RKO (cell line): ENCODE measurements around the gene LMTK2.
"Not testable (repeated sequence)": the region's sequence is repeated elsewhere in the genome, so short reads cannot be mapped to it uniquely, and the experiment has no call there.

ENCODE experiments used
- DNase-seq: peaks from one replicate; pipeline ENCODE4 v3.0.0-alpha.2; 2016; ENCODE audit warnings: low spot score

Gene LMTK2

DNA sequence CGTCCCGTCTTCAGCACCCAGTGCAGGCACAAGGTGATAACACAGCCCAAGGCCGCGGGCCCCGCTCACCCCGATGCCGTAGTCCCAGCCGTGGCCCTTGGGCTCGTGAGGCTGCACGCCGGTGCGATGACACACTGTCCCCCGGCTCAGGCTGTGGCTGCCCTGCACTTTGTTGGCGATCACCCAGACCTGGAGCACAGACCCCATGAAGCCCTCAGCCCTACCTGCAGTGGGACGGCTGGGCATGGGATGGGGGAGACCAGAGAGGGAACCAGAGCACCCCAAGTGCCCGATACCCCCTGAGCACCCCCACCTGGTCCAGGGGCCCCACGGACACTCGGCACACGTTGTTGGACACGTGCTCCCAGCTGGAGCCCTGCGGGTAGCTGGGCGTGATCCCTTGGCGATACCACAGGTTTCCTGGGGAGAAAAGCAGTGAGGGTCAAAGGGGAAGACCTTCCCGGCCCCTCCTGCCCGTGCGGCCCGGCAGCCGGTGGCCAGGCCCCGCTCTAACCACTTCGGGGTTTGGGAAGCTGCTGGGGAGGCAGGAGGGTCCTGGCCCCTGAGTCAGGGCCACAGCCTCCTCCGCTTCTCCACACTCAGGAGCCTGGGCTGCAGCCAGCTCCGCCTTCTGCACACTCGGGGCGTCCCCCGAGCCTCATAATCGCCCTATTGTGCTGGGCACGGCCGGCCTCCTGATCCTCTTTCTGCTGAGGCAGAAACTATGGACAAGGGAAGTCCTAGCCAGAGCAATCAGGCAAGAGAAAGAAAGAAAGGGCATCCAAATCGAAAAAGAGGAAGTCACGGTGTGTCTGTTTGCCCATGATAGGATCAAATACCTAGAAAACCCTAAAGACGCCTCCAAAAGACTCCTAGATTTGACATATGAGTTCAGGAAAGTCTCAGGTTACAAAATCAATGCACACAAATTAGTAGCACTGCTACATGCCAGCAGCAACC lies 111.2 kb downstream of the LMTK2 start:
- no peak for DNase-seq

DNA sequence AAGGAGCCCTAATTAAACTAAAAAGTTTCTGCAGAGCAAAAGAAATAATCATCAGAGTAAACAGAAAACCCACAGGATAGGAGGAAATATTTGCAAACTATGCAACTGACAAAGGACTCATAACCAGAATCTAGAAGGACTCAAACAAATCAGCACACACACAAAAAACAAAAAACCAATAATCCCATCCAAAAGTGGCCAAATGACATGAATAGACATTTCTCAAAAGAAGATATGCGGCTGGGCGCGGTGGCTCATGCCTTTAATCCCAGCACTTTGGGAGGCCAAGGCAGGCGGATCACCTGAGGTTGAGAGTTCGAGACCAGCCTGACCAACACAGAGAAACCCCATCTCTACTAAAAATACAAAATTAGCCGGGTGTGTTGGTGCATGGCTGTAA lies 112.7 kb downstream of the LMTK2 start:
- DNase-seq: not testable (repeated sequence)

DNA sequence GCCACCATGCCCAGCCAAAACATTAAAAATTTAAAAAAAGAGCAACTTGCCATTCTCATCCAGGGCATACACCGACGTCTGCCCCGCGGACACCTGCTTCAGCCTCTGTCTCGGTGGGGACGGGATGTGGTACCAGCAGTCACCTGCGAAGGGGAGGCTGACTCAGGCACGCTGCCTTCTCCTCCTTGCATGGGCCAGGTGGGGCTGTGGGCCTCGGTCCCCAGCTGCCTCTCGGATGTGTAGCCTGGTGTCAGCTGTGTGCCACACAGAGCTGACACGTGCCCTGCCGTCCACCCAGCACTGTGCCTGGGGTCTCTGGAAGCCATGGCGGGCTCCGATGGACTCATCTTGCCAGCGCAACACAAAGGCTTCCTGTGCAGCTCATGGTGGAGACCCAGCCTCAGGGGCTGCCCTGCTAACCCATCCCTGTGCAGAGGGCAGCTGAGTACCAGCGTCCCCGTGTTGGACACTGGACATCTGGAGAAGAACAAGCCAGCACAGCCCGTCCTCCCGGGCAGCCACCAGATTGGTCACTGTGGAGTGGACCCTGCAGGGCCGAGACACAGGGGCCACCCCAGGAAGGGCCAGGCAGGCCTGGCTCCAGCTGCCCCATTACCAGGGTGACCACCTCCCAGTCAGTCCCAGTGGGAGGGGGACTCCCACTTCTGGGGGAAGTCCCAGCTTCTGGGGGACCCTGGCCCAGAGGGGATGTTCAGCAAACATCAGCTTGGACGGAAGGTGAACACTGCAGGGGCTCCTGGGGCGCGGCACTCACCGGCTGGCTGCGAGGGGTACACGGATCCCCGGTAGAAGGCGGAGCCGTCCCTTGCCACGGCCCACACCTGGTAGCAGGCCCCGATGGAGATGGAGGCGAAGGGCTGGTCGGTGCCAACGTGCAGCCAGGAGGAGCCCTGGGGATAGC lies 115.2 kb downstream of the LMTK2 start:
- DNase-seq: no peak

DNA sequence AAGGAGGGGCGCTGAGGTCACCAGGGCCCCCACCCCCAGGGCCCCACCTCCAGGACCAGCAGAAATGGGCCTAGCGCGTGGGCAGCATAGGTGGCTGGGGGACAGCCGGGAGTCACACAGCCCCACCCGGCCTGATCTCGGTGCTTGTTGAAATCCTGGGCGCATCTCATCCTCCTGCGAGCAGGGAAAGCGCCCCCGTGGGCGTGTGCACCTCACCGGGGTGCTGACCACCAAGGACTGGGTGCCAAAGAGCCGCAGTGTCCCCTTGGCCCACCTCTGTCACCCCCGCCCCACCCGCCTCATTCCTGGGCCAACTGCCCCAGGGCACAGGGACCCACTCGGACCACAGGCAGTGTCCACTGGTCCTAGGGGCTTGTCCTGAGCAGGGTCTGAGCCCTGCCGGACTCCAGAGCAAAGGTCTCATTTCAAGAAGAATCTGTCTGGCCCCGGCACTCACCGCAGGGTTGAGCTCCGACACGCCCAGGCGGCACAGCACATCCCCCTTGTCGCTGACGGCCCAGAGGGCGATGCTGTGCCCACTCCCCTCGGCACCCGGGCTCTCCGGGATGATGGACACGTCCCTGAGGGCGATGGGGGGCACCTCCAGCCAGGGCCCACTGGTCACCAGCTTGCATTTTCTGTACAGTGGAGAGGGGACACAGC lies 116.0 kb downstream of the LMTK2 start:
- no peak for DNase-seq

DNA sequence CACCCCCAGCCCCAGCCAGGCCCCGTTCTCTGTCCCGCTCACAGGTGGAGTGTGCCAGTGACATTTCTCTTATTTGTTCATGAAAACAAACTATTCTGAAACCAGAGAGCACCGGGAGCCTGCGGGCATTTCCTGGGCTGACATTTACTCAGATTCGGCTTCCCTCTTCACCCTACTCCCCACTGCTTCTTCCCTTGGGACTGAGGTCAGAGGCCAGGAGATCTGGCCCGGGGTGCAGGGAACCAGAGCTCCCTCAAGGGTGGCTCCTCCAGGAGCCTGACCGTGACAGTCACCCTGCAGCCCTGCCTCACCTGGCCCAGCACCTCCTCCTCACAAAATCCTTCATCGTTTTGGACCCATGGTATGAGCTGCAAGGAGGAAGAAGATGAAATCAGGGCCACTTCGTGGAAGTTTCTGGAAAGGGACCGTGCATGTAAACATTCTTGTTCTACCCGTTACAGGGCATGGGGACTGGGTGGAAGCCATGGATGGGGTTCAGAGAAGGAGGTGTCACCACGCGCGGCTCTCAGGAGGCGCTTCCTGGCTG lies 116.8 kb downstream of the LMTK2 start:
- DNase-seq: no peak

DNA sequence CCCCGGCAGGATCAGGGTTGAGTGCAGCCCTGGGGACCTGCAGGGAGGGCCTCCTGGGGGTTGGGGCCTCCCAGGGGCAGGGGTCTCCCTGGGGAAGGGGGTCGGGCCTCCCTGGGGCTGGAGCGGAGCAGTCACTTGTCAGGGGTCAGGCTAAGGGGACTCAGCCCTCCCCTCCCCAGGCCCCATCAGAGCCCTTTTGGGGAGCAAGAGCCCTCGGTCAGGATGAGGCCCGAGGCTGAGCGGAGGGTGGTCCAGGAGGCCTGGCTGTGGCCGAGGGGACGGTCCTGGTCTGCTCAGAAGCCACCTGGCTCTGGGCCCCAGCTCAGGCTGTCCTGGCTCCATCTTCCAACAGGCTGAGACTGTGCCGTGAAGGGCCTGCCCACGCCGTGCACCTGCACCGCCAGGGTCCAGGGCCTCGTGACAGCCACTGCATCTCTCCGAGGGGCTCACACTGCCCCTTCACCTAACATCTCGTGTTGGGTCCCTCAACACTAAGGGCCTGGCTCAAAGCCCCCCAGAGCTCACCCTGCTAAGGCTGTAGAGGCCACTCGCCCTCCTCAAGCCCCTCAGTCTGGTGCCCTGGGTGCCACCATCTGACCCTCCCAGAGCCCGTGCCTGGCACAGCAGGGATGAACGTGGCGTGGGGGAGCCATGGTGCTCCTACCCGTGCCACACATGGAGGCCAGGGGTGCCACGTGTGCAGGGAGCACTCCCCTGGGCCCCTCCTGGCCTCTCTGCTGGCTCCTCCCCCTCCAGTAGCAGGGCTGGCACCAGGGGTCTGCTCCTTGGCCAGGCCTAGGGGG lies 117.4 kb downstream of the LMTK2 start:
- DNase-seq: no peak

DNA sequence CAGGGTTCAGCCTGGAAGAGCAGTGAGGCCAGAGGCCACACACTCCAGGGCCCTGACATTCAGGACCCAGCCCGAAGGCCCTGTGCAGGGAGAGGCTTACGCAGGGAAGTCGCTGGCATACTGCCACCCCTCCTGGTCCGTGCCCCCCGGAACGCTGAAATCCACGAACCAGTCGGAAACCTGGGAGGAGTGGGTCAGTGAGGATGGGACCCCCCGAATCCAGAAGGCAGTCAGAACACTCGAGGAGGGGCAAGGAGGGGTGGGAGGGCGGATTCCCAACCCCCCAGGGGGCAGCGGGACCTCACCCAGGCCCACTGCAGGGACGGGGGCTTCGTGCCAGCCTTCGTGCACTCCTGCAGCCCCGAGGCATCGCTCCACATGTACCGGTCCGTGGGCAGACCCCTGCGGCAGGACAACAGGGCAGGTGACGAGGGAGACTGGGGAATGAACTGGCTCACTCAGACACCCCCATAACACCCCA lies 118.1 kb downstream of the LMTK2 start:
- no peak for DNase-seq

DNA sequence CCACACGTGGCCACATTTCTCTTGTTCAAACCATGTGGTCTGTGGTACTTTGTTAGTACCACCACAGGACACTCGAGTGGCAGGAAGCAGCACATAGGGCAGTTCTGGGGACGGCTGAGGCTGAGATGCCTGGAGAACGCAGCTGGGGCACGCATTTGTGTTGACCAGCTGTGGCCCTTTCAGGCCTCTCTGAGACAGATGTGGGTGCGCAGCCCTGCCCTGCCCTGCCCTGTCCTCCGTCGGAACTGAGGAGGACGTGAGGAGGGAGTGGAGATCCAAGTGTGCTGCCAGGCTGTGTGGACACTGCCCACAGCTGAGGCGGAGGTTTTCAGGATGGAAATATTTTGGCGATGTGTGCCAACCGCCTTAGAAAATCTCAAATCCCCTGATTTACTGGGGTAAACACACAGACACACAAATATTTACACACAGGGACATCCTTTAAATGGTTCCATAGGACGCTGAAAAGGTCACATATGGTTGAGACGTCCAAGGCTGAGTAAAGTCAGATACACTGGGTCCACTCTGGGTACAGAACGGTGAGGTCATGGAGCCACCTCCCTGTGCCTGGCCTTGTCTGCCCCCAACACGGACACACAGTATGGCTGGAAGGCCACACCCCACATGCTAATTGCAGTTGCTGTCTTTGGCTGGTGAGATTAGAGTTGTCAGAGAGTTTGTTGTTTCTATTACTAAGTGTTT lies 119.4 kb downstream of the LMTK2 start:
- DNase-seq: no peak

DNA sequence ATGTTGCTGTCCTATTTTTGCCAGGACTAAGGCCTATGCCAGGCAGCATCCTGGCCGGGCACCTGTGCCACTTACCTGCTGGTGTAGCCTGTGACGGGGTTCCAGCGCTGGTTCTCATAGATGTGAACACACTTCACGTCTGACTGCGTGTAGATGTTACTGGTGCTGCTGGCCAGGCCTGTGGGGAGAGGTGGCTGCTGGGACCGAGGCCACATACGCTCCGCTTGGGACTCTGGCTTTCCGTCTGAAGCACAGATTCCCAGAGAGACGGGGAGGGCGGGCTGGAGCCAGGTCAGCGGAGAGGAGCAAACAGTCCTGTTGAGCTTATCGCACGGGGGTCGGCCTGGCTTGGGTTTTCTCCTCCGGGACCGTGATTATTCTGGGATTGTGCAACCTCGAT lies 121.3 kb downstream of the LMTK2 start:
- DNase-seq: no peak

DNA sequence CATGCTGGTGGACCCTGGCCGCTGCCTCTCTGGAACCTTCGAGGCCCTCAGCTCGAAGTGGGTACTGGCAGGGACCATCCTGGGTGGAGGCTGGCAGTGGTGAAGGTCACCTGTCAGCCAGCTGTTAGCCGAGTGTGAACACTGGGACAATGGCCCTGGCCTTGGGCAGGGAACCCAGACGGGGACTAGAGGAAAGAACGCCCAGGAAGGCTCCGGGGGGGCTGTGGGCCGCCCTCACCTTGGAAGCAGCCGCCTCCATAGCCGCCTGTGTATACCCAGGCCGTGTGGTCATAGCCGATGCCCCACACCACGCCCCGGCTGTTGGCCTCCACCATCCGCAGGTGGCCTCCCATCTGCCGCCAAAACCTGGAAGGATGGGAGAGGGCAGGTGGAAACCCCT lies 122.1 kb downstream of the LMTK2 start:
- DNase-seq: no peak

DNA sequence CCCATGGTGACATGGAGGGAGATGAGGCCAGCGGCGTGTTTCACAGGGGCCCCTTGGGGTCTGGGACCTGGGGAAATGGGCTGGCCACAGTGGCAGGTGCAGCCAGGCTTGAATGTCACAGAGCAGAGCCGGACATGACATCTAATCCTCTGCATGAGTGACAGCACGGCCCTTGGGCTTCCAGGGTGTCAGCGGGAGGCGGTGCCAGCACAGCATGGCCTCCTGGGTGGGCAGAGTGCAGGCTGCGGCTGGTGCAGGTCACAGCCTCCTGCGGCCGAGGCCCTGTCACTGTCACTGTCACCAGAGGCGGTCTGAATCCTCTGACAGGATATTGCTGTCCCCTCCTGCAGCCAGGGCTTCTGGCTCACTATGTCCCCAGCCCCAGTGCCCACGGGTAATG lies 122.8 kb downstream of the LMTK2 start:
- no peak for DNase-seq

DNA sequence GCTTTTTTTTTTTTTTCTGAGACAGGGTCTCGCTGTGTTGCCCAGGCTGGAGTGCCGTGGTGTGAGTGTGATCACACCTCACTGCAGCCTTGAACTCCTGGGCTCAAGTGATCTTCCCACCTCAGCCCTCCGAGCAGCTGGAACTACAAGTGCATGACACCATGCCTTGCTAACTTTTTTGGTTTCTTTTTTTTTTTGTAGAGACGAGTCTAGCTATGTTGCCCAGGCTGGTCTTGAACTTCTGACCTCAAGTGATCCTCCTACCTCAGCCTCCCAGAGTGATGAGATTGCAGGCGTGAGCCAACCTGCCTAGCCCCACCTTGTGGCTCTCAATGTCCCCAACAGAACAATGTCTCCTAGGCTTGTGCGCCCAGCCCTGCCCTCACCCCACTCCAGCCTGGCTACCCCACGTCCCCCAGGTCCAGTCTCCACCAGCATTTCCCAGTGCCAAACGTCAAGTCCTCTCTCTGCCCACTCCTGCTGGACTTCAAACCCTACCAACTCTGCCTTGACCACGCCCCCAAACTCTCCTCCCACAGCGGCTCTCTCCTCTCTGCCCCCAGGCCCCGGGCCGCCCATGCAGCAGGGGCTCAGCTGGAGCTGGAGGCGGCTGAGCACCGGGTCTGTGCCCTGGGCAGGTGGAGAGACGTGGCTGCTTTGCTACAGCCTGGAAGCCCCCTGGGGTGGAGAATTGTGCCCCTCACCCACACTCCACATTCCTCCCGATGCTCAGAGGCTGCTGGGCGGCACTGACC lies 123.5 kb downstream of the LMTK2 start:
- DNase-seq: no peak

DNA sequence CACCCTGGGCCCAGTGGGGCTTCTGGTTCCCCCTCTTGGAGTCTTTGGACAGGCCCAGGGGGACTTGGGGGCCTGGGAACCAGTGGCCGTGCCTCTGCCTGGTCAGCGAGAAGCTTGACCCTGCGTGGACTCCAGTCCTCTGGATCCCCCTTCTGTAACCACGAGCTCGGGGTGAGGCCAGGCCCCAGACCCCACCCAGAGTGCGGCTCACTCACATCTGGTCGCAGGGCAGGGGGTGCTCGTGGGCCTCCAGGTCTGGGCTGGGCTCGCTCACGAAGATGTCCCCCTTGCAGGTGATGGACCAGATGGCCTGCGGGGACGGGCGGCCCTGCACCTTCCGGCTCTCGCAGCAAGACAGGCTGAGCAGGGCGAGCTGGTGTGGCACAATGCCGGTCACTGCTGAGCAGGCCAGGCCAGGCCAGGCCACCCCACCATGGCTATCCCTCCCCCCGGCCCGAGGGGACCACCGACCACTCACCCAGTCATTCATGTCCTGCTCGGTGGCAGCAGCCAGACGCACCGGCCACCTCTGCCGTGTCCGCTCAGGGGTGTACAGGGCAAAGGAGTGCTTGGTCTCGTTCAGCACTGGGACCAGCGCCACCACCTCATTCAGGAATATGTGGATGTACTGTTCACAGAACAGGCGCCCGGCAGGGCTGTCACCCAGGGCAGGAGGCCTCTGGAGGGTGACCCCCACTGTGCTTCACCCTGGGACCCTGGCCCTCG lies 124.2 kb downstream of the LMTK2 start:
- DNase-seq: no peak

DNA sequence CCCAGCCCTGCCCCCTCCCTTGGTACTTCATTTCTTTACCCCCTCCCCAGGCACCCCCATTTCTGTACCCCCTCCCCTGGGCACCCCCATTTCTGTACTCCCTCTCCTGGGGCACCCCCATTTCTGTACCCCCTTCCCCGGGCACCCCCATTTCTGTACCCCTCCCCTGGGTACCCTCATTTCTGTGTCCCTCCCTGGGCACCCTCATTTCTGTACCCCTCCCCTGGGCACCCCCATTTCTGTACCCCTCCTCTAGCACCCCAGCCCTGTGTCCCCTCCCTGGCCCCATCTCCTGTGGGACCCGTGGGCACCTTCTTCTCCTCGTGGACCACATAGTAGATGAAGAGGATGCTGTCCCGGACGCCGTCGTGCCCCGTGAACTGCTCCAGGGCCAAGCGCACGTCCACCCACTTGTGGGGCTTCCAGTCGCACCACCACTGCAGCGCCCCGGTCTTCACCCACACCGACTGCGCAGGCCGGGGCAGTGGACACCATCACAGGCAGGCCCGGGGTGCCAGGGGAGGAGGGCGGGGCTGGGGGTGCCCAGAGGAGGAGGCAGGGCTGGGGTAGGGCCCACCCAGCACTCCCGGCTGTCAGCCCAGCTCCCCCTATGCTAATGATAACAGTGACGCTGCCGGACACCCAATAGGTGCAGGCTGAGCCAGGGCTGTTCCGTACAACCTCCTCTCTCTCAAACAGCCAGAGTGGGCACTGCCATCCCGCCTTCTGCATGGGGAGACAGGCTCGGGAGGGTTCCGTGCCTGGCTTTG lies 125.0 kb downstream of the LMTK2 start:
- DNase-seq: no peak

DNA sequence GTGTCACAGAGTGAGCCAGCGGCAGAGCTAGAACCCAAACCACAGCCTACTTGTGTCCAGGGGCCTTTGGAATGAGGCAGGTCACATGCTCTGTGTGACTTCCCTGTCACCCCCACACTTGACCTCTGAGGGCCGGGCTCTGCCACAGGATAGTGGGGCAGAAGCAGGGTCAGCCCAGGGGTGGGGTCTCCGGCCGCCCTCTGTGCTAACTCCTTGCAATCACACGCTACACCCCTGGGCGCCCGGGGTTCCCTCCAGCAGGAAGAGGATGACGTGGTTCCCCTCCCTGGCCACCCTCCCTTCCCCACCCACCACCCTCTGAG lies 125.6 kb downstream of the LMTK2 start:
- no peak for DNase-seq

DNA sequence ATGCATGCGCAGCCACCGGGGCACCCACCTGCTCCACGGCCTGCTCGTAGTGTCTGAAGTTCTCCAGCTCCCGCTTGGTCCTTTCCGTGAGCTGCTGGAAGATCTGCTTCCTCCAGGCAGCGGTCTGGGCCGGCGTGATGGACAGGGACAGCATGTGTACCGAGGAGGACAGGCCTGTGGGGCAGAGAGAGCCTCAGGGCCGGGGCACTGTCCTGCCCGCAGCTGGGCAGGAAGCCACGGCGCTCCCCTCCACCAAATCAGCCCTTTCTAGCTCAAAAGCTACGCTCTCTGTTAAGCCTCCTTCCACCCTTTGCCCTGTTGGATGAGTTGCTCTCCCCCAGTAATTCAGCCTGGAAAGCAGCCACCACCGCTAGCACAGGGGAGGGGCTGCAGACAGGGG lies 126.1 kb downstream of the LMTK2 start:
- no peak for DNase-seq

DNA sequence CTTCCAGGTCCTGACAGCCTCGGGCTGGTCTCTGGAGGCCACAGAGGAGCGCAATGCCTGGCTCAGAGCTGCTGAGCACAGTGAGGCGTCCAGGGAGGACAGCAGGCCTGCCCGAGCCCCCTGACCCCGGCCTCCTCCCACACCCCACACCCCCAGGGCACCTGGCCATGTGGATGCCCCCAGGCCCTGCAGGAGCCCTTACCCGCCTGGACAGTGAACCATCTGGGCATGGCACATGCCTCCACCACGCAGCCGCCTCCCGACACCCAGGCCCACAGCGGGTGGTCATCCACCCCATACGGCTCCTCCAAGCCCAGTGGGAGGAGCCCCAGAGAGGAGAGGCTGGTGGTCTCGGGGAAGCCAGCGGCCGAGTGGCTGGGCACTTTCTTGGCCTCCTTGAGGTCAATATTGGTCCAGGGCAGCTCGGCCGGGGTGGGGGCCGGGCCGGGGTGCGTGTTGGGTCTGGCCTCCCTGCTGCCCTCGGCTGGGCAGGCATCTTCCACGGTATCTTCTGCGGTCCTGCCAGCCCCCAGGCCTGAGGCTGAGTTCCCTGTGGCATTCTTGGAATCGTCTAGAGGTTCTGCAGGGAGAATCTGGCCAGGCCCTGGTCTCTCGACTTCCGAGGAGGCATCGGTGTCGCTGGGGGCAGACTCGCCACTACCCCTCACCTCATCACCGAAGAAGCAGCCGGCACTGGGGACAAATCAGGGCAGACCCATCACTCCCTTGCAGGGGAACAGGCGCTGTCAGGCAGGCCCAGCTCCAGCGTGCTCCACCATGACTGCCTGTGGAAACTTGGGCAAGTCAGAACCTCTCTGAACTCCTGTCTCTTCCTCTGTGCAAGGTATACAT lies 126.8 kb downstream of the LMTK2 start:
- DNase-seq: no peak
